Fibroblast of lung (primary cell): ENCODE data around the gene KLK7. TPM values are rescaled to one million over a fixed set of nuclear protein-coding genes. Genes with fewer than 3 reads are reported as not detected.
"Not testable (repeated sequence)": the region's sequence is repeated elsewhere in the genome, so short reads cannot be mapped to it uniquely, and the experiment has no call there.

Source experiments
- DNase-seq, 2 donors: peaks; one replicate each; pipeline versions ENCODE4 v3.0.0 to v3.0.0-alpha.2; 2010; ENCODE audit warnings: low read depth in 2 of 2
- H2AFZ ChIP-seq: 2 replicates; pipeline ENCODE4 v1.5.1; 2012; ENCODE audit warnings: low read length, control low read depth, inconsistent platforms
- H3K27ac ChIP-seq: 2 replicates; pipeline ENCODE4 v1.5.1; 2011; ENCODE audit warnings: low read length, control low read depth; ENCODE audit not compliant: insufficient read depth
- H3K27me3 ChIP-seq: 2 replicates; pipeline ENCODE4 v1.5.1; 2011; ENCODE audit warnings: mild to moderate bottlenecking, low read length; ENCODE audit not compliant: control insufficient read depth, insufficient read depth
- H3K36me3 ChIP-seq: 2 replicates; pipeline ENCODE4 v1.5.1; 2011; ENCODE audit warnings: low read length; ENCODE audit not compliant: control insufficient read depth, insufficient read depth
- H3K4me1 ChIP-seq: 2 replicates; pipeline ENCODE4 v1.5.1; 2011; ENCODE audit warnings: low read length; ENCODE audit not compliant: control insufficient read depth, insufficient read depth; ENCODE audit errors: extremely low read depth
- H3K4me2 ChIP-seq: 2 replicates; pipeline ENCODE4 v1.5.1; 2011; ENCODE audit warnings: low read length, control low read depth; ENCODE audit not compliant: insufficient read depth; ENCODE audit errors: extremely low read depth
- H3K4me3 ChIP-seq, 4 experiments: fragments of 200-600 bp in 1 of 4; sonication (generic) in 1 of 4; replicated peaks in 1 of 4; 2 replicates each; pipeline ENCODE4 v1.5.1; 2011 to 2016; ENCODE audit warnings: low read length in 4 of 4, low read depth in 3 of 4, mild to moderate bottlenecking in 3 of 4, control low read depth in 2 of 4, inconsistent platforms in 1 of 4, mixed read lengths in 1 of 4; ENCODE audit not compliant: insufficient read depth in 1 of 4; ENCODE audit errors: control extremely low read depth in 1 of 4
- H3K79me2 ChIP-seq: 2 replicates; pipeline ENCODE4 v1.5.1; 2012; ENCODE audit warnings: mild to moderate bottlenecking, low read length, inconsistent platforms; ENCODE audit not compliant: control insufficient read depth, insufficient read depth
- H3K9ac ChIP-seq: 2 replicates; pipeline ENCODE4 v1.5.1; 2011; ENCODE audit warnings: mild to moderate bottlenecking, low read length, control low read depth; ENCODE audit not compliant: insufficient read depth
- H3K9me3 ChIP-seq: 2 replicates; pipeline ENCODE4 v1.5.1; 2012; ENCODE audit warnings: low read depth, low read length; ENCODE audit not compliant: control insufficient read depth, insufficient read depth
- H4K20me1 ChIP-seq: 2 replicates; pipeline ENCODE4 v1.5.1; 2011; ENCODE audit warnings: low read length; ENCODE audit not compliant: control insufficient read depth, insufficient read depth; ENCODE audit errors: extremely low read depth
- CTCF ChIP-seq, 2 donors: IDR thresholded peaks in 1 of 2; conservative IDR thresholded peaks in 1 of 2; 1 replicate in 1 of 2; 2 replicates in 1 of 2; pipeline ENCODE4 v1.5.1; 2011 to 2012; ENCODE audit warnings: low read length in 2 of 2, control low read depth in 1 of 2, inconsistent platforms in 1 of 2, low read depth in 1 of 2, mild to moderate bottlenecking in 1 of 2
- EZH2 ChIP-seq: IDR thresholded peaks from 2 replicates; pipeline ENCODE4 v1.5.1; 2012; ENCODE audit warnings: low read length, control low read depth, mild to moderate bottlenecking; ENCODE audit errors: missing control alignments
- polyA plus RNA-seq, 2 donors: library from polyadenylated mRNA; depleted of rRNA in 1 of 2; stranded (reverse) in 1 of 2; unstranded in 1 of 2; fragments of >200 nt; gene quantifications; 2 replicates each; pipeline ENCODE4 v1.2.1, GENCODE V29; 2011 to 2012; ENCODE audit warnings: missing spikeins in 1 of 2
- total RNA-seq: library from RNA; depleted of rRNA; stranded (reverse); fragments of >200 nt; gene quantifications from 2 replicates; pipeline ENCODE4 v1.2.1, GENCODE V29; 2014

The KLK7 gene
- total and polyA plus RNA-seq, 2 donors (not counting 1 experiment from before 2014, with no cell fraction given): not detected

- Histone ChIP-seq H3K79me2 (no peaks in the 10 kb centered on the region), H3K27me3 (no peaks in the 10 kb centered on the region)
Observed at GRCh38 chr19:50975766-50976165, 8.0 kb downstream of the KLK7 start.

GRCh38 chr19:50974702-50975556, 8.8 kb downstream of the KLK7 start:
- no peak overlapping the region for H3K27ac ChIP-seq
- DNase-seq: no peak
- H3K79me2 ChIP-seq: no peaks in the 10 kb centered on the region
- H4K20me1 ChIP-seq: no peaks in the 10 kb centered on the region
- no peak overlapping the region for H2AFZ ChIP-seq
- H3K4me1 ChIP-seq: no peaks in the 10 kb centered on the region
- no peaks in the 10 kb centered on the region for H3K9me3 ChIP-seq
- TF ChIP-seq EZH2 (no peak), CTCF (conservative IDR thresholded peaks at IDR 0.05 in 1 of 2, IDR thresholded peaks at IDR 0.05 in 1 of 2; ENCODE audit: low read depth in 1 of 2, low read length in 2 of 2) (no peak)
- no peaks in the 10 kb centered on the region for H3K27me3 ChIP-seq
- no peak overlapping the region for H3K9ac ChIP-seq
- H3K36me3 ChIP-seq: no peaks in the 10 kb centered on the region
- no peak overlapping the region for H3K4me2 ChIP-seq
- no peak overlapping the region for H3K4me3 ChIP-seq

More at GRCh38 chr19:50975766-50976165, 8.0 kb downstream of the KLK7 start:
- H3K27ac ChIP-seq: no peak overlapping the region
- no peak overlapping the region for H3K4me3 ChIP-seq
- H3K36me3 ChIP-seq: no peaks in the 10 kb centered on the region
- H3K9me3 ChIP-seq: no peaks in the 10 kb centered on the region
- TF ChIP-seq CTCF (conservative IDR thresholded peaks at IDR 0.05 in 1 of 2, IDR thresholded peaks at IDR 0.05 in 1 of 2; ENCODE audit: low read depth in 1 of 2, low read length in 2 of 2) (no peak), EZH2 (no peak)
- H2AFZ ChIP-seq: no peak overlapping the region
- no peaks in the 10 kb centered on the region for H3K4me1 ChIP-seq
- H3K9ac ChIP-seq: no peak overlapping the region
- DNase-seq: no peak
- no peak overlapping the region for H3K4me2 ChIP-seq
- H4K20me1 ChIP-seq: no peaks in the 10 kb centered on the region

- Histone ChIP-seq H3K9ac (no peak overlapping the region), H3K79me2 (no peaks in the 10 kb centered on the region), H3K4me1 (no peaks in the 10 kb centered on the region), H3K27me3 (no peaks in the 10 kb centered on the region), H3K4me3 (no peak overlapping the region), H2AFZ (no peak overlapping the region), H3K27ac (no peak overlapping the region), H3K4me2 (no peak overlapping the region), H4K20me1 (no peaks in the 10 kb centered on the region), H3K36me3 (no peaks in the 10 kb centered on the region), H3K9me3 (no peaks in the 10 kb centered on the region)
- TF ChIP-seq EZH2 (no peak), CTCF (conservative IDR thresholded peaks at IDR 0.05 in 1 of 2, IDR thresholded peaks at IDR 0.05 in 1 of 2; ENCODE audit: low read depth in 1 of 2, low read length in 2 of 2) (no peak)
- DNase-seq: no peak
Observed at GRCh38 chr19:50972795-50973376, 10.8 kb downstream of the KLK7 start.

GRCh38 chr19:50969810-50970209, 13.9 kb downstream of the KLK7 start:
- H3K27ac ChIP-seq, H4K20me1 ChIP-seq, DNase-seq, H3K79me2 ChIP-seq, H3K9ac ChIP-seq, H3K4me3 ChIP-seq, H2AFZ ChIP-seq, H3K9me3 ChIP-seq, H3K4me1 ChIP-seq, H3K27me3 ChIP-seq, H3K36me3 ChIP-seq, H3K4me2 ChIP-seq: not testable (repeated sequence)
